ENCODE data around the gene GTF3C4.

GTF3C4 gene

GRCh38 chr9:132683873-132684272, 13.6 kb downstream of the GTF3C4 start:
- H3K27ac ChIP-seq (ENCODE audit: insufficient read depth, low read depth, low read length, poor library complexity, severe bottlenecking), result no peak overlapping the region

GRCh38 chr9:132690696-132691095, 20.4 kb downstream of the GTF3C4 start:
- Histone ChIP-seq H3K36me3 (ENCODE audit: control insufficient read depth, insufficient read depth, low read length) (peaks cover 19% of the 10 kb centered on the region), H3K27ac (ENCODE audit: insufficient read depth, low read depth, low read length, poor library complexity, severe bottlenecking) (no peak overlapping the region), H3K4me3 (ENCODE audit: insufficient read depth, low read depth, low read length) (no peak overlapping the region), H3K4me1 (ENCODE audit: control insufficient read depth, insufficient read depth, low read length) (no peaks in the 10 kb centered on the region), H3K27me3 (ENCODE audit: control insufficient read depth, insufficient read depth, low read length, poor library complexity, severe bottlenecking) (no peaks in the 10 kb centered on the region), H3K9me3 (ENCODE audit: control insufficient read depth, low read length) (no peaks in the 10 kb centered on the region)
- WGBS, 2 experiments, result 94 to 98% methylated on average over 1 of the region's 1 CpG

More at GRCh38 chr9:132683873-132684272, 13.6 kb downstream of the GTF3C4 start:
- WGBS, 2 experiments, result 94 to 98% methylated on average over 1 of the region's 1 CpG
- no peak overlapping the region for H3K4me3 ChIP-seq (ENCODE audit: insufficient read depth, low read depth, low read length)
- H3K27me3 ChIP-seq (ENCODE audit: control insufficient read depth, insufficient read depth, low read length, poor library complexity, severe bottlenecking), result no peaks in the 10 kb centered on the region
- H3K4me1 ChIP-seq (ENCODE audit: control insufficient read depth, insufficient read depth, low read length), result no peaks in the 10 kb centered on the region
- H3K36me3 ChIP-seq (ENCODE audit: control insufficient read depth, insufficient read depth, low read length), result peaks cover 48% of the 10 kb centered on the region
- H3K9me3 ChIP-seq (ENCODE audit: control insufficient read depth, low read length), result no peaks in the 10 kb centered on the region

- Histone ChIP-seq H3K4me3 (ENCODE audit: insufficient read depth, low read depth, low read length) (no peak overlapping the region), H3K9me3 (ENCODE audit: control insufficient read depth, low read length) (no peaks in the 10 kb centered on the region), H3K27ac (ENCODE audit: insufficient read depth, low read depth, low read length, poor library complexity, severe bottlenecking) (no peak overlapping the region), H3K36me3 (ENCODE audit: control insufficient read depth, insufficient read depth, low read length) (peaks cover 8% of the 10 kb centered on the region), H3K4me1 (ENCODE audit: control insufficient read depth, insufficient read depth, low read length) (no peaks in the 10 kb centered on the region), H3K27me3 (ENCODE audit: control insufficient read depth, insufficient read depth, low read length, poor library complexity, severe bottlenecking) (no peaks in the 10 kb centered on the region)
- WGBS, 2 experiments, result 64 to 71% methylated on average over 2 of the region's 2 CpGs
Observed at GRCh38 chr9:132694144-132694543, 23.9 kb downstream of the GTF3C4 start.

GRCh38 chr9:132697230-132697629, 27.0 kb downstream of the GTF3C4 start:
- no peak overlapping the region for H3K4me3 ChIP-seq (ENCODE audit: insufficient read depth, low read depth, low read length)
- H3K27ac ChIP-seq (ENCODE audit: insufficient read depth, low read depth, low read length, poor library complexity, severe bottlenecking), result no peak overlapping the region
- H3K4me1 ChIP-seq (ENCODE audit: control insufficient read depth, insufficient read depth, low read length), result no peaks in the 10 kb centered on the region
- no peaks in the 10 kb centered on the region for H3K27me3 ChIP-seq (ENCODE audit: control insufficient read depth, insufficient read depth, low read length, poor library complexity, severe bottlenecking)
- no peaks in the 10 kb centered on the region for H3K9me3 ChIP-seq (ENCODE audit: control insufficient read depth, low read length)
- H3K36me3 ChIP-seq (ENCODE audit: control insufficient read depth, insufficient read depth, low read length), result no peaks in the 10 kb centered on the region

- no peak overlapping the region for H3K27ac ChIP-seq (ENCODE audit: insufficient read depth, low read depth, low read length, poor library complexity, severe bottlenecking)
- 88% methylated on average over 4 of the region's 4 CpGs for WGBS, 2 experiments
- no peaks in the 10 kb centered on the region for H3K4me1 ChIP-seq (ENCODE audit: control insufficient read depth, insufficient read depth, low read length)
- H3K36me3 ChIP-seq (ENCODE audit: control insufficient read depth, insufficient read depth, low read length), result no peaks in the 10 kb centered on the region
- H3K27me3 ChIP-seq (ENCODE audit: control insufficient read depth, insufficient read depth, low read length, poor library complexity, severe bottlenecking), result no peaks in the 10 kb centered on the region
- H3K9me3 ChIP-seq (ENCODE audit: control insufficient read depth, low read length), result no peaks in the 10 kb centered on the region
- H3K4me3 ChIP-seq (ENCODE audit: insufficient read depth, low read depth, low read length), result no peak overlapping the region
Observed at GRCh38 chr9:132698989-132699388, 28.7 kb downstream of the GTF3C4 start.

GRCh38 chr9:132699956-132700355, 29.7 kb downstream of the GTF3C4 start:
- 75 to 100% methylated on average over 1 of the region's 1 CpG for WGBS, 2 experiments
- no peaks in the 10 kb centered on the region for H3K9me3 ChIP-seq (ENCODE audit: control insufficient read depth, low read length)
- no peaks in the 10 kb centered on the region for H3K36me3 ChIP-seq (ENCODE audit: control insufficient read depth, insufficient read depth, low read length)
- no peak overlapping the region for H3K4me3 ChIP-seq (ENCODE audit: insufficient read depth, low read depth, low read length)
- no peaks in the 10 kb centered on the region for H3K4me1 ChIP-seq (ENCODE audit: control insufficient read depth, insufficient read depth, low read length)
- no peak overlapping the region for H3K27ac ChIP-seq (ENCODE audit: insufficient read depth, low read depth, low read length, poor library complexity, severe bottlenecking)
- no peaks in the 10 kb centered on the region for H3K27me3 ChIP-seq (ENCODE audit: control insufficient read depth, insufficient read depth, low read length, poor library complexity, severe bottlenecking)

GRCh38 chr9:132702254-132702653, 32.0 kb downstream of the GTF3C4 start:
- Histone ChIP-seq H3K27me3 (ENCODE audit: control insufficient read depth, insufficient read depth, low read length, poor library complexity, severe bottlenecking) (no peaks in the 10 kb centered on the region), H3K4me3 (ENCODE audit: insufficient read depth, low read depth, low read length) (no peak overlapping the region), H3K27ac (ENCODE audit: insufficient read depth, low read depth, low read length, poor library complexity, severe bottlenecking) (no peak overlapping the region), H3K36me3 (ENCODE audit: control insufficient read depth, insufficient read depth, low read length) (no peaks in the 10 kb centered on the region), H3K4me1 (ENCODE audit: control insufficient read depth, insufficient read depth, low read length) (no peaks in the 10 kb centered on the region), H3K9me3 (ENCODE audit: control insufficient read depth, low read length) (no peaks in the 10 kb centered on the region)
- WGBS, 2 experiments, result 86 to 94% methylated on average over 1 of the region's 1 CpG

GRCh38 chr9:132703336-132703735, 33.1 kb downstream of the GTF3C4 start:
- no peaks in the 10 kb centered on the region for H3K36me3 ChIP-seq (ENCODE audit: control insufficient read depth, insufficient read depth, low read length)
- no peaks in the 10 kb centered on the region for H3K4me1 ChIP-seq (ENCODE audit: control insufficient read depth, insufficient read depth, low read length)
- H3K9me3 ChIP-seq (ENCODE audit: control insufficient read depth, low read length), result no peaks in the 10 kb centered on the region
- 90 to 94% methylated on average over 2 of the region's 2 CpGs for WGBS, 2 experiments
- H3K27ac ChIP-seq (ENCODE audit: insufficient read depth, low read depth, low read length, poor library complexity, severe bottlenecking), result no peak overlapping the region
- no peaks in the 10 kb centered on the region for H3K27me3 ChIP-seq (ENCODE audit: control insufficient read depth, insufficient read depth, low read length, poor library complexity, severe bottlenecking)
- H3K4me3 ChIP-seq (ENCODE audit: insufficient read depth, low read depth, low read length), result no peak overlapping the region

GRCh38 chr9:132708239-132708638, 38.0 kb downstream of the GTF3C4 start:
- H3K36me3 ChIP-seq (ENCODE audit: control insufficient read depth, insufficient read depth, low read length), result no peaks in the 10 kb centered on the region
- 87 to 91% methylated on average over 8 of the region's 8 CpGs for WGBS, 2 experiments
- H3K27me3 ChIP-seq (ENCODE audit: control insufficient read depth, insufficient read depth, low read length, poor library complexity, severe bottlenecking), result no peaks in the 10 kb centered on the region
- no peak overlapping the region for H3K27ac ChIP-seq (ENCODE audit: insufficient read depth, low read depth, low read length, poor library complexity, severe bottlenecking)
- no peak overlapping the region for H3K4me3 ChIP-seq (ENCODE audit: insufficient read depth, low read depth, low read length)
- H3K9me3 ChIP-seq (ENCODE audit: control insufficient read depth, low read length), result no peaks in the 10 kb centered on the region
- no peaks in the 10 kb centered on the region for H3K4me1 ChIP-seq (ENCODE audit: control insufficient read depth, insufficient read depth, low read length)

- Histone ChIP-seq H3K4me3 (ENCODE audit: insufficient read depth, low read depth, low read length) (no peak overlapping the region), H3K27me3 (ENCODE audit: control insufficient read depth, insufficient read depth, low read length, poor library complexity, severe bottlenecking) (no peaks in the 10 kb centered on the region), H3K27ac (ENCODE audit: insufficient read depth, low read depth, low read length, poor library complexity, severe bottlenecking) (no peak overlapping the region), H3K9me3 (ENCODE audit: control insufficient read depth, low read length) (no peaks in the 10 kb centered on the region), H3K4me1 (ENCODE audit: control insufficient read depth, insufficient read depth, low read length) (no peaks in the 10 kb centered on the region), H3K36me3 (ENCODE audit: control insufficient read depth, insufficient read depth, low read length) (no peaks in the 10 kb centered on the region)
- WGBS, 2 experiments, result 92 to 93% methylated on average over 23 of the region's 23 CpGs
Observed at GRCh38 chr9:132708769-132709430, 38.6 kb downstream of the GTF3C4 start.

GRCh38 chr9:132710333-132710732, 40.1 kb downstream of the GTF3C4 start:
- Histone ChIP-seq H3K4me1 (ENCODE audit: control insufficient read depth, insufficient read depth, low read length) (no peaks in the 10 kb centered on the region), H3K36me3 (ENCODE audit: control insufficient read depth, insufficient read depth, low read length) (no peaks in the 10 kb centered on the region), H3K9me3 (ENCODE audit: control insufficient read depth, low read length) (no peaks in the 10 kb centered on the region), H3K27me3 (ENCODE audit: control insufficient read depth, insufficient read depth, low read length, poor library complexity, severe bottlenecking) (no peaks in the 10 kb centered on the region), H3K4me3 (ENCODE audit: insufficient read depth, low read depth, low read length) (no peak overlapping the region), H3K27ac (ENCODE audit: insufficient read depth, low read depth, low read length, poor library complexity, severe bottlenecking) (no peak overlapping the region)
- WGBS, 2 experiments, result 91 to 94% methylated on average over 6 of the region's 6 CpGs
